Ascending aorta (tissue), 2 donors: ENCODE results near the gene TAF7. TPM values are rescaled to one million over a fixed set of nuclear protein-coding genes. Genes with fewer than 3 reads are reported as not detected.
A peak's percentile ranks its signal among the peaks of the same experiment; 100 is the strongest.
"Not testable (repeated sequence)": the region's sequence is repeated elsewhere in the genome, so short reads cannot be mapped to it uniquely, and the experiment has no call there.

Experiments
- DNase-seq, 2 donors: peaks; one replicate each; pipeline ENCODE4 v3.0.0-alpha.2; 2019; ENCODE audit warnings: low spot score in 2 of 2
- H3K27ac ChIP-seq, 2 donors: fragments of 200-600 bp; sonication (generic); one replicate each; pipeline ENCODE4 v1.5.1; 2016 to 2017; ENCODE audit warnings: mild to moderate bottlenecking in 1 of 2
- H3K27me3 ChIP-seq: fragments of 200-600 bp; sonication (generic); one replicate; pipeline ENCODE4 v1.5.1; 2017
- H3K36me3 ChIP-seq, 2 donors: fragments of 200-600 bp; sonication (generic); one replicate each; pipeline ENCODE4 v1.5.1; 2016
- H3K4me1 ChIP-seq, 2 donors: fragments of 200-600 bp; sonication (generic); one replicate each; pipeline ENCODE4 v1.5.1; 2016 to 2017; ENCODE audit warnings: mild to moderate bottlenecking in 1 of 2
- H3K4me3 ChIP-seq, 2 donors: fragments of 200-600 bp; sonication (generic); one replicate each; pipeline ENCODE4 v1.5.1; 2016 to 2017; ENCODE audit warnings: mild to moderate bottlenecking in 1 of 2
- H3K9me3 ChIP-seq, 2 donors: fragments of 200-600 bp; sonication (generic); one replicate each; pipeline ENCODE4 v1.5.1; 2016
- intact Hi-C: fragments of 100-400 bp; cut with DNase I; formaldehyde crosslinking; loops from one replicate; pipeline ENCODE4 v1.15.1; 2023
- total RNA-seq: library from RNA; depleted of rRNA; stranded (reverse); fragments of >200 nt; gene quantifications from one replicate; pipeline ENCODE4 v1.1.0, GENCODE V29; 2016
- TF ChIP-seq, protein P1 (sequence below), 3 experiments: fragments of 200-600 bp in 2 of 3; fragments of 450-650 bp in 1 of 3; sonication (generic) in 2 of 3; IDR thresholded peaks; one replicate each; pipeline ENCODE4 v1.5.1; 2016 to 2019; ENCODE audit warnings: antibody characterized with exemption in 3 of 3, mild to moderate bottlenecking in 1 of 3, moderate library complexity in 1 of 3

Gene TAF7
- total RNA-seq, 1 donor from 2014 or later: 30.1 TPM

DNA sequence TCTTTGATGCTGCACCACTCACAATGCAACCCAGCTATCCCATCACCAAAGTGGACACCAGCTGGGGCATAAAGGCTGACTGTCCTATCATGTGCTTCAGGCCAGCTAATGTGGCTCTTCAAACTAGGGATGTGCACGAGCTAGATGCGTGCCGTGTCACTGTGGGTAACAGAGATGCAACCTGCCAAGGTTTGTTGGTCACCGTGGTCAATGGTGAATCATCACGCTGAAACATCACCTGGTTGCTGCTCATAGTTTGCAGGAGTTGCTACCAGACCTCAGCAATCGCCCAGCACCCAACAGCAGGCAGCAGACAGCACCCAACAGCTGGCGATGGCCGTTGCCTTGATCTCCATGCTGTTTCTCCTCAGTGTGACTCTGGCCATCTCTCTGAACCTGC, 7.6 kb upstream of the TAF7 start:
- DNase-seq: no peak
- intact Hi-C loops: loop anchor here (10.0 kb wide), 1 partner anchor 613 kb away; no protein-coding TSS in a partner anchor
- no peak overlapping the region for H3K4me3 ChIP-seq
- H3K9me3 ChIP-seq: peaks cover 43 to 81% of the 10 kb centered on the region in 2 donors
- H3K27ac ChIP-seq: no peak overlapping the region
- TF ChIP-seq, protein P1, sequence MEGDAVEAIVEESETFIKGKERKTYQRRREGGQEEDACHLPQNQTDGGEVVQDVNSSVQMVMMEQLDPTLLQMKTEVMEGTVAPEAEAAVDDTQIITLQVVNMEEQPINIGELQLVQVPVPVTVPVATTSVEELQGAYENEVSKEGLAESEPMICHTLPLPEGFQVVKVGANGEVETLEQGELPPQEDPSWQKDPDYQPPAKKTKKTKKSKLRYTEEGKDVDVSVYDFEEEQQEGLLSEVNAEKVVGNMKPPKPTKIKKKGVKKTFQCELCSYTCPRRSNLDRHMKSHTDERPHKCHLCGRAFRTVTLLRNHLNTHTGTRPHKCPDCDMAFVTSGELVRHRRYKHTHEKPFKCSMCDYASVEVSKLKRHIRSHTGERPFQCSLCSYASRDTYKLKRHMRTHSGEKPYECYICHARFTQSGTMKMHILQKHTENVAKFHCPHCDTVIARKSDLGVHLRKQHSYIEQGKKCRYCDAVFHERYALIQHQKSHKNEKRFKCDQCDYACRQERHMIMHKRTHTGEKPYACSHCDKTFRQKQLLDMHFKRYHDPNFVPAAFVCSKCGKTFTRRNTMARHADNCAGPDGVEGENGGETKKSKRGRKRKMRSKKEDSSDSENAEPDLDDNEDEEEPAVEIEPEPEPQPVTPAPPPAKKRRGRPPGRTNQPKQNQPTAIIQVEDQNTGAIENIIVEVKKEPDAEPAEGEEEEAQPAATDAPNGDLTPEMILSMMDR (IDR thresholded peaks at IDR 0.05): no peak
- no peaks in the 10 kb centered on the region for H3K36me3 ChIP-seq
- no peaks in the 10 kb centered on the region for H3K4me1 ChIP-seq
- H3K27me3 ChIP-seq: no peaks in the 10 kb centered on the region

DNA sequence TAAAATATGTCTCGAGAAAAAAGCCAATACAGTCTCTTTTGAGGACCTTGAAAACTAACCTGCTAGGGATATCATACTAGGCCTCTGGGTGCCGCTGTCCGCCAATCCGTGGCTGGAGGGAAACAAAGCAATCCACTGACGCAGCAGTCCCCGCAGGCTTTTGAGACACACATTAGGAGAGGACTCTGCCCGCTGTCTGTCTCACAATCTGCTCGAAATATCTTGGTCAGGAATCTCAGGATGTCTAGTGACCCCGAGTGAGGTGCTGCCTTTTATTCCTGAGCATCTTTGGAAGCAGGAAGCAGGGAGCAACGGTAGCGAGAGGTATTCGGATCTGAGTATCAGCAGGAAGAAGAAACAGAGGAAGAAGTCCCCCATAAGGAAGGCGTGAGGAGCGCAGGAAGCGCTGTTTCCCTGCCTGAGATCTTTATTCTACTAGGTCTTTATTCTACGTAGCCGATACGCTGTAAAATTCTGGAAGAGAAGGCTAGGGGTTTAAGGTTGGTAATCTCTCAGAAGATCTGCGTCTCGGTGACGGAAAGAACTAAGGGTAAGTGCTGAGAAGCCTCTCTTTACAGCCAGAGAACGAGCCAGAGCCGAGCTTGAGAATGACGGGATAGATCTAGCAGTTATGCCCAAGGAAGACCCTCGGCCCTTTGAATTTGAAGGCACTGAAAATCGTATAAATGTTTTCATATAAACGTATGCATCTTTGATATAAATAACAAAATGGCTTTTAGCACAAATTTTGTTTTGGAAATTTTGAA, 5.7 kb upstream of the TAF7 start:
- DNase-seq: peak in 1 of 2 donors; percentile 73
- TF ChIP-seq, protein P1 (IDR thresholded peaks at IDR 0.05): peak in 2 of 3 experiments; percentile 21 to 50
- Histone ChIP-seq H3K4me1 (peaks cover 0 to 2% of the 10 kb centered on the region in 2 donors), H3K4me3 (peak overlapping the region; percentile 27 to 54), H3K27me3 (no peaks in the 10 kb centered on the region), H3K9me3 (peaks cover 31 to 78% of the 10 kb centered on the region in 2 donors), H3K27ac (peak overlapping the region in 1 of 2 donors; percentile 48), H3K36me3 (no peaks in the 10 kb centered on the region)
- intact Hi-C loops: loop anchor here (10.0 kb wide), 1 partner anchor 611 kb away; no protein-coding TSS in a partner anchor

DNA sequence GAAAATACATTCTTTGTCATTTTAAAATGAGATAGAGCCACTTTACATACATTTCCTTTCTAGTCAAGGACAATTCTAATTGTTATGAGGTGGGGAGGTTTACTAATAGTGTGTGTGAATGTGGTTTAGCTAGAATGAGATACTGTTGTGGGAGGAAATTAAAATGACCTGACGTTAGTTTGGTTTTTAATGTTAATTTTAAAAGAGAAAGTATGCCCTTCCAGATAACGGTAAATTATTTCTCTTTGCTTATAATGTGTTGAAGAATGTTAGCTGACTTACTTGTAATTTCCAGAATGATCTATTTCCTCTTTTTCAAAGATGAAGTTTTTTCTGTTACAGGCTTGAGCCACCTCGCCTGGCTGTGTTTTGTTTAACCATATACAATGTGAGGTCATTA, 1.7 kb upstream of the TAF7 start:
- intact Hi-C loops: loop anchor here (5.0 to 10.0 kb wide), 2 partner anchors 200 to 607 kb away; no protein-coding TSS in a partner anchor

DNA sequence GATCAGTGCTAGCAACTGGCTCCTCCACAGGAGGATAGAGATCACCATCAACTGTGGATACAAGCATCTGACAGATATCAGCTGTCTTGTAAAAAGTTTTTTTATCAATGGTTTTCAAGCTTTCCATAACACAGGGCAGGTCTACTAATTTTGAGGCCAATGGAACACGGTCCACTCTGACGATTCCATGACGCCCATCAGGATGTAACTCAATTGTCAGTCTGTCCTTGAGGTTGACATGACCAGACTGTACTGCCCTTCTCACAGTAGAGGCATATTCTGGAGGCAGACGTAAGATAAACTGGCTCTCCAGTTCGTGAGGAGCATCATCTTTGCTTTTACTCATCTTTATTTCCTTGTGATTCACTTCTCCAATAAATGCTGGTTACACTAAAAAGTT, 885 bp downstream of the TAF7 start:
- DNase-seq: no peak
- Histone ChIP-seq H3K4me3 (peak overlapping the region; percentile 76 to 92), H3K4me1 (peaks cover 0 to 4% of the 10 kb centered on the region in 2 donors), H3K9me3 (peaks cover 53 to 85% of the 10 kb centered on the region in 2 donors), H3K27me3 (no peaks in the 10 kb centered on the region), H3K36me3 (peaks cover 12 to 45% of the 10 kb centered on the region in 2 donors), H3K27ac (peak overlapping the region; percentile 93 to 99)
- intact Hi-C loops: loop anchor here (1.0 to 10.0 kb wide), 4 partner anchors 203 to 605 kb away; no protein-coding TSS in a partner anchor
- TF ChIP-seq, protein P1 (IDR thresholded peaks at IDR 0.05): no peak

More for the DNA sequence above, 1.7 kb upstream of the TAF7 start:
- TF ChIP-seq, protein P1 (IDR thresholded peaks at IDR 0.05): no peak
- no peak for DNase-seq
- Histone ChIP-seq H3K27me3 (no peaks in the 10 kb centered on the region), H3K4me3 (no peak overlapping the region), H3K4me1 (peaks cover 0 to 4% of the 10 kb centered on the region in 2 donors), H3K9me3 (peaks cover 30 to 71% of the 10 kb centered on the region in 2 donors), H3K27ac (no peak overlapping the region), H3K36me3 (peaks cover 8 to 25% of the 10 kb centered on the region in 2 donors)

DNA sequence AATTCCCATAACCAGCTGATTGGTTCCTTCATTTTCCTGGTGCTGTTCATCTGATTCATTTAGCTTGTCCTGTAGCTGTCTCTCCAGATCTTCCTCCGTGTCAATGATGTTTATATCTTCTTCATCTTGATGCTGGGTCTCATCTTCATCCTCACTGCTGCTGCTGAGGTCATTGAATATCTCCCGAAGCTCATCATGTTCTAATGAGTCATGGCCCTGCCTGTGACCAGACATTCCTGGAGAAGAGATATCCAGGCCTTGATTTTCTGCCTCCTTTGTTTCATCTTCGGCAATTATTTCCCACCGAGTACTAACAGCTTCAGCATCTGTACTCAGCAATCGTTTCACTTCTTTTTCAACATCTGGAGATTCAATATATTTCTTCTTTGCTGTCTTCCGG, 1.4 kb downstream of the TAF7 start:
- DNase-seq: no peak
- H3K4me1 ChIP-seq: peaks cover 0 to 4% of the 10 kb centered on the region in 2 donors
- peaks cover 55 to 85% of the 10 kb centered on the region in 2 donors for H3K9me3 ChIP-seq
- H3K36me3 ChIP-seq: peaks cover 12 to 47% of the 10 kb centered on the region in 2 donors
- no peak overlapping the region for H3K27ac ChIP-seq
- intact Hi-C loops: no loop called here
- no peaks in the 10 kb centered on the region for H3K27me3 ChIP-seq
- peak overlapping the region; percentile 76 to 92 for H3K4me3 ChIP-seq
- TF ChIP-seq, protein P1 (IDR thresholded peaks at IDR 0.05): no peak

DNA sequence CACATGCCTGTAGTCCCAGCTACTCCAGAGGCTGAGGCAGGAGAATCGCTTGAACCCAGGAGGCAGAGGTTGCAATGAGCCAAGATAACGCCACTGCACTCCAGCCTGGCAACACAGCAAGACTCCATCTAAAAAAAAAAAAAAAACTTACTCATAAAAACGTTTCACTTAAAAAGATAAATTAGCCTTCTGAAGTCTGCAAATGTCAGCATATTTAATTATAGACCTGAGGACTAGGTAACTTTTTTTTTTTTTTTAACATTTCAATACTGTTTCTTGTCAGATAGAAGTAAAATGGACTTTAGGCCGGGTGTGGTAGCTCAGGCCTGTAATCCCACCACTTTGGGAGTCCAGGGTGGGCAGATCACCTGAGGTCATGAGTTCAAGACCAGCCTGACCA, 3.6 kb downstream of the TAF7 start:
- Histone ChIP-seq H3K9me3 (peaks cover 77 to 91% of the 10 kb centered on the region in 2 donors), H3K36me3 (peaks cover 12 to 50% of the 10 kb centered on the region in 2 donors)
- intact Hi-C loops, H3K27ac ChIP-seq, H3K27me3 ChIP-seq, DNase-seq, H3K4me3 ChIP-seq, H3K4me1 ChIP-seq: not testable (repeated sequence)
